HepG2 (cell line): ENCODE measurements around the gene AK3. TPM values are rescaled to one million over a fixed set of nuclear protein-coding genes. Genes with fewer than 3 reads are reported as not detected.

ENCODE experiments used
- CENPX ChIP-seq: sonication (generic); formaldehyde crosslinking; IDR thresholded peaks from 2 replicates; pipeline ENCODE4 v1.9.0; 2021; ENCODE audit warnings: mild to moderate bottlenecking, missing genetic modification reagents, moderate library complexity
- MAFG ChIP-seq: sonication (generic); formaldehyde crosslinking; IDR thresholded peaks from 2 replicates; pipeline ENCODE4 v1.5.1; 2020; ENCODE audit warnings: mild to moderate bottlenecking, missing genetic modification reagents
- MATR3 ChIP-seq: sonication (generic); formaldehyde crosslinking; IDR thresholded peaks from 2 replicates; pipeline ENCODE4 v1.4.0; 2020; ENCODE audit warnings: missing genetic modification reagents
- MED8 ChIP-seq: sonication (generic); formaldehyde crosslinking; IDR thresholded peaks from 2 replicates; pipeline ENCODE4 v1.8.1; 2023; ENCODE audit warnings: mild to moderate bottlenecking, missing genetic modification reagents; ENCODE audit not compliant: insufficient replicate concordance
- MIXL1 ChIP-seq: IDR thresholded peaks from 2 replicates; pipeline ENCODE4 v1.6.1; 2016
- PHF8 ChIP-seq: sonication (generic); formaldehyde crosslinking; IDR thresholded peaks from 2 replicates; pipeline ENCODE4 v1.5.0; 2020; ENCODE audit warnings: missing genetic modification reagents
- RXRA ChIP-seq: sonication (generic); formaldehyde crosslinking; IDR thresholded peaks from 2 replicates; pipeline ENCODE4 v1.5.1; 2020; ENCODE audit warnings: missing genetic modification reagents
- TOPORS ChIP-seq: sonication (generic); formaldehyde crosslinking; IDR thresholded peaks from 2 replicates; pipeline ENCODE4 v1.8.0; 2023; ENCODE audit warnings: mild to moderate bottlenecking, missing genetic modification reagents
- ZNF224 ChIP-seq: sonication (generic); formaldehyde crosslinking; IDR thresholded peaks from 2 replicates; pipeline ENCODE4 v1.5.0; 2020; ENCODE audit warnings: mild to moderate bottlenecking, missing genetic modification reagents
- ZNF367 ChIP-seq: sonication (generic); formaldehyde crosslinking; IDR thresholded peaks from 2 replicates; pipeline ENCODE4 v1.4.0; 2020; ENCODE audit warnings: missing genetic modification reagents, borderline replicate concordance
- ZNF383 ChIP-seq: sonication (generic); formaldehyde crosslinking; IDR thresholded peaks from 2 replicates; pipeline ENCODE4 v1.4.0; 2020; ENCODE audit warnings: missing genetic modification reagents, mild to moderate bottlenecking, borderline replicate concordance
- ZNF614 ChIP-seq: IDR thresholded peaks from 2 replicates; pipeline ENCODE4 v1.6.1; 2018; ENCODE audit warnings: missing biosample characterization, missing genetic modification reagents, inconsistent platforms, borderline replicate concordance
- ZNF83 ChIP-seq: sonication (generic); formaldehyde crosslinking; IDR thresholded peaks from 2 replicates; pipeline ENCODE4 v1.4.0; 2020; ENCODE audit warnings: missing genetic modification reagents, mild to moderate bottlenecking, borderline replicate concordance
- polyA plus RNA-seq, 8 experiments: library from polyadenylated mRNA; depleted of rRNA in 3 of 8; stranded (reverse) in 7 of 8; unstranded in 1 of 8; fragments of >200 nt; fragmentation: Illumina TruSeq in 4 of 8; extraction: Trizol in 4 of 8; gene quantifications; 2 replicates each; pipeline versions ENCODE4 v1.2.1 to v1.2.3, GENCODE V29; 2011 to 2016; ENCODE audit warnings: low read depth in 4 of 8, missing spikeins in 1 of 8, mixed read lengths in 1 of 8; ENCODE audit not compliant: insufficient read depth in 1 of 8
- total RNA-seq, 5 experiments: library from RNA; depleted of rRNA; stranded (reverse); fragments of >200 nt; fragmentation: Illumina TruSeq; extraction: Trizol; gene quantifications; 2 replicates each; pipeline ENCODE4 v1.2.3, GENCODE V29; 2016; ENCODE audit warnings: low read depth in 1 of 5
- TF ChIP-seq, protein P1 (sequence below): conservative IDR thresholded peaks from 2 replicates; pipeline ENCODE4 v1.6.1; 2018; ENCODE audit warnings: missing genetic modification reagents
- TF ChIP-seq, protein P2 (sequence below): sonication (generic); formaldehyde crosslinking; IDR thresholded peaks from 2 replicates; pipeline ENCODE4 v1.8.1; 2023; ENCODE audit warnings: mild to moderate bottlenecking, missing genetic modification reagents, borderline replicate concordance
- TF ChIP-seq, protein P3 (sequence below): sonication (generic); formaldehyde crosslinking; IDR thresholded peaks from 2 replicates; pipeline ENCODE4 v1.5.0; 2020; ENCODE audit warnings: missing genetic modification reagents
- TF ChIP-seq, protein P4 (sequence below): sonication (generic); formaldehyde crosslinking; IDR thresholded peaks from 2 replicates; pipeline ENCODE4 v1.4.0; 2020; ENCODE audit warnings: missing genetic modification reagents
- TF ChIP-seq, protein P5 (sequence below): sonication (generic); formaldehyde crosslinking; IDR thresholded peaks from 2 replicates; pipeline ENCODE4 v1.4.0; 2020; ENCODE audit warnings: missing genetic modification reagents, borderline replicate concordance

The AK3 gene
- total and polyA plus RNA-seq, 2 of the 13 experiments (the other 11 are each of a cell fraction or from before 2014, with no cell fraction given): 76.8 to 109 TPM

DNA sequence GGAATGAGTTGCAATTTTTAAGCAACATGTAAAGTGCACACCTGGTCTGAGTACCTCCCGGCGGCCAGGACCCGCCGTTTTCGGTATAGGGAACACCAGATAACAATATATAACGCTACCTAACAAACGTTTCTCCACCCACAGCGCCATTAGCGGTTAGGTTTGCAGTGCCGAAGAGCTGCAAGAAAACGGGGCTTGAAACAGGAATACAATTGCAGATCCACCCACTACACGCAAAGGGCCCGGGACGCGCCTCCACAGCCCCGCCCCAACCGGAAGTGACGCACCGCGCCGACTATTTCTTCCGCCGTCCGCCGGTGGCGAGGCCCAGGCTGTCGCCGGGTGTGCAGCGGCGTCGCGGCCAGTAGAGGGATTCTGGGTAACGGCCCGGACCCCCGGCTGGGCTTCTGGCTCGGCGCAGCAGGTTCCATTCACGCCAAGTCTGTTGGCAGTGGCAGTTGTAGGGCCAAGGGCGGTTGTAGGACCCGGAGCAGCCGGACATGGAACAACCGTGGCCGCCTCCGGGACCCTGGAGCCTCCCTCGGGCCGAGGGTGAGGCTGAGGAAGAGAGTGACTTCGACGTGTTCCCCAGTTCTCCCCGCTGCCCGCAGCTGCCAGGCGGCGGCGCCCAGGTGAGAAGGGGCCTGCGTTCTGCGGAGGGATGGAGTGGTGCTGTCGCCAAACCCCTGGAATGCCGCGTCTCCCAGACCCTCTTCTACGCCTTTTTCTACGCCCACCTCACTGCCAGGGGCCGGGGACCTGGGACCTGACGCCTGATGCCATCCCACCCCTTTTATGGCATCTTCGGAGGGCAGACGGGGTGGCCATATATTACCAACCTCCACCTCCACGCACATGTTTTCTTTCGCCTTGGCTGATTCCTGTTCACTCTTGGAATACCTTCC is 61.5 kb downstream of the AK3 start, which contains the start of gene CDC37L1 (continued):
- TF ChIP-seq MED8 (CRISPR knock-in tag): peak; percentile 43
- TF ChIP-seq ZNF83 (CRISPR knock-in tag): no peak; the same call in 1 of the 2 replicates
- TF ChIP-seq RXRA (CRISPR knock-in tag): peak; percentile 78; the same call in 1 of the 2 replicates
- no peak for TF ChIP-seq ZNF383 (CRISPR knock-in tag)
- TF ChIP-seq MATR3 (CRISPR knock-in tag): no peak
- TF ChIP-seq, protein P1, sequence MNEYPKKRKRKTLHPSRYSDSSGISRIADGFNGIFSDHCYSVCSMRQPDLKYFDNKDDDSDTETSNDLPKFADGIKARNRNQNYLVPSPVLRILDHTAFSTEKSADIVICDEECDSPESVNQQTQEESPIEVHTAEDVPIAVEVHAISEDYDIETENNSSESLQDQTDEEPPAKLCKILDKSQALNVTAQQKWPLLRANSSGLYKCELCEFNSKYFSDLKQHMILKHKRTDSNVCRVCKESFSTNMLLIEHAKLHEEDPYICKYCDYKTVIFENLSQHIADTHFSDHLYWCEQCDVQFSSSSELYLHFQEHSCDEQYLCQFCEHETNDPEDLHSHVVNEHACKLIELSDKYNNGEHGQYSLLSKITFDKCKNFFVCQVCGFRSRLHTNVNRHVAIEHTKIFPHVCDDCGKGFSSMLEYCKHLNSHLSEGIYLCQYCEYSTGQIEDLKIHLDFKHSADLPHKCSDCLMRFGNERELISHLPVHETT (CRISPR knock-in tag): peak; percentile 96
- TF ChIP-seq, protein P2, sequence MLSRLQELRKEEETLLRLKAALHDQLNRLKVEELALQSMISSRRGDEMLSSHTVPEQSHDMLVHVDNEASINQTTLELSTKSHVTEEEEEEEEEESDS (CRISPR knock-in tag): 0 out of 2 replicates have a peak, but pooled peaks have one; percentile 34
- TF ChIP-seq TOPORS (CRISPR knock-in tag): no peak
- TF ChIP-seq, protein P3, sequence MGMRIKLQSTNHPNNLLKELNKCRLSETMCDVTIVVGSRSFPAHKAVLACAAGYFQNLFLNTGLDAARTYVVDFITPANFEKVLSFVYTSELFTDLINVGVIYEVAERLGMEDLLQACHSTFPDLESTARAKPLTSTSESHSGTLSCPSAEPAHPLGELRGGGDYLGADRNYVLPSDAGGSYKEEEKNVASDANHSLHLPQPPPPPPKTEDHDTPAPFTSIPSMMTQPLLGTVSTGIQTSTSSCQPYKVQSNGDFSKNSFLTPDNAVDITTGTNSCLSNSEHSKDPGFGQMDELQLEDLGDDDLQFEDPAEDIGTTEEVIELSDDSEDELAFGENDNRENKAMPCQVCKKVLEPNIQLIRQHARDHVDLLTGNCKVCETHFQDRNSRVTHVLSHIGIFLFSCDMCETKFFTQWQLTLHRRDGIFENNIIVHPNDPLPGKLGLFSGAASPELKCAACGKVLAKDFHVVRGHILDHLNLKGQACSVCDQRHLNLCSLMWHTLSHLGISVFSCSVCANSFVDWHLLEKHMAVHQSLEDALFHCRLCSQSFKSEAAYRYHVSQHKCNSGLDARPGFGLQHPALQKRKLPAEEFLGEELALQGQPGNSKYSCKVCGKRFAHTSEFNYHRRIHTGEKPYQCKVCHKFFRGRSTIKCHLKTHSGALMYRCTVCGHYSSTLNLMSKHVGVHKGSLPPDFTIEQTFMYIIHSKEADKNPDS (CRISPR knock-in tag): no peak
- peak; percentile 64 for TF ChIP-seq ZNF614 (CRISPR knock-in tag)
- TF ChIP-seq, protein P4, sequence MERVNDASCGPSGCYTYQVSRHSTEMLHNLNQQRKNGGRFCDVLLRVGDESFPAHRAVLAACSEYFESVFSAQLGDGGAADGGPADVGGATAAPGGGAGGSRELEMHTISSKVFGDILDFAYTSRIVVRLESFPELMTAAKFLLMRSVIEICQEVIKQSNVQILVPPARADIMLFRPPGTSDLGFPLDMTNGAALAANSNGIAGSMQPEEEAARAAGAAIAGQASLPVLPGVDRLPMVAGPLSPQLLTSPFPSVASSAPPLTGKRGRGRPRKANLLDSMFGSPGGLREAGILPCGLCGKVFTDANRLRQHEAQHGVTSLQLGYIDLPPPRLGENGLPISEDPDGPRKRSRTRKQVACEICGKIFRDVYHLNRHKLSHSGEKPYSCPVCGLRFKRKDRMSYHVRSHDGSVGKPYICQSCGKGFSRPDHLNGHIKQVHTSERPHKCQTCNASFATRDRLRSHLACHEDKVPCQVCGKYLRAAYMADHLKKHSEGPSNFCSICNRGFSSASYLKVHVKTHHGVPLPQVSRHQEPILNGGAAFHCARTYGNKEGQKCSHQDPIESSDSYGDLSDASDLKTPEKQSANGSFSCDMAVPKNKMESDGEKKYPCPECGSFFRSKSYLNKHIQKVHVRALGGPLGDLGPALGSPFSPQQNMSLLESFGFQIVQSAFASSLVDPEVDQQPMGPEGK (CRISPR knock-in tag): no peak
- TF ChIP-seq, protein P5, sequence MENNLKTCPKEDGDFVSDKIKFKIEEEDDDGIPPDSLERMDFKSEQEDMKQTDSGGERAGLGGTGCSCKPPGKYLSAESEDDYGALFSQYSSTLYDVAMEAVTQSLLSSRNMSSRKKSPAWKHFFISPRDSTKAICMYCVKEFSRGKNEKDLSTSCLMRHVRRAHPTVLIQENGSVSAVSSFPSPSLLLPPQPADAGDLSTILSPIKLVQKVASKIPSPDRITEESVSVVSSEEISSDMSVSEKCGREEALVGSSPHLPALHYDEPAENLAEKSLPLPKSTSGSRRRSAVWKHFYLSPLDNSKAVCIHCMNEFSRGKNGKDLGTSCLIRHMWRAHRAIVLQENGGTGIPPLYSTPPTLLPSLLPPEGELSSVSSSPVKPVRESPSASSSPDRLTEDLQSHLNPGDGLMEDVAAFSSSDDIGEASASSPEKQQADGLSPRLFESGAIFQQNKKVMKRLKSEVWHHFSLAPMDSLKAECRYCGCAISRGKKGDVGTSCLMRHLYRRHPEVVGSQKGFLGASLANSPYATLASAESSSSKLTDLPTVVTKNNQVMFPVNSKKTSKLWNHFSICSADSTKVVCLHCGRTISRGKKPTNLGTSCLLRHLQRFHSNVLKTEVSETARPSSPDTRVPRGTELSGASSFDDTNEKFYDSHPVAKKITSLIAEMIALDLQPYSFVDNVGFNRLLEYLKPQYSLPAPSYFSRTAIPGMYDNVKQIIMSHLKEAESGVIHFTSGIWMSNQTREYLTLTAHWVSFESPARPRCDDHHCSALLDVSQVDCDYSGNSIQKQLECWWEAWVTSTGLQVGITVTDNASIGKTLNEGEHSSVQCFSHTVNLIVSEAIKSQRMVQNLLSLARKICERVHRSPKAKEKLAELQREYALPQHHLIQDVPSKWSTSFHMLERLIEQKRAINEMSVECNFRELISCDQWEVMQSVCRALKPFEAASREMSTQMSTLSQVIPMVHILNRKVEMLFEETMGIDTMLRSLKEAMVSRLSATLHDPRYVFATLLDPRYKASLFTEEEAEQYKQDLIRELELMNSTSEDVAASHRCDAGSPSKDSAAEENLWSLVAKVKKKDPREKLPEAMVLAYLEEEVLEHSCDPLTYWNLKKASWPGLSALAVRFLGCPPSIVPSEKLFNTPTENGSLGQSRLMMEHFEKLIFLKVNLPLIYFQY: peak; percentile 71; the same call in 1 of the 2 replicates
- no peak for TF ChIP-seq CENPX
- no peak for TF ChIP-seq MAFG (CRISPR knock-in tag)
- no peak for TF ChIP-seq ZNF367 (CRISPR knock-in tag)
- peak; percentile 73 for TF ChIP-seq MIXL1 (CRISPR knock-in tag)
- peak; percentile 87 for TF ChIP-seq PHF8 (CRISPR knock-in tag)
- 0 out of 2 replicates have a peak, but pooled peaks have one; percentile 22 for TF ChIP-seq ZNF224
